Heart right ventricle (tissue), 16 donors: ENCODE measurements around the gene SMIM45.

ENCODE experiments used
- ATAC-seq, 8 donors: fragments of 200-7000 bp; cut with Tn5 transposase; one replicate each; pipeline ENCODE4 v1.9.1; 2020; ENCODE audit warnings: mild to moderate bottlenecking in 8 of 8, moderate library complexity in 8 of 8, moderate number of reproducible peaks in 1 of 8
- DNase-seq, 2 donors: peaks; one replicate each; pipeline ENCODE4 v3.0.0-alpha.2; 2020
- H3K27ac ChIP-seq, 10 donors: fragments of 200-600 bp; sonication (generic) in 2 of 10; one replicate each; pipeline versions ENCODE4 v1.5.0 to v1.8.0; 2020 to 2022; ENCODE audit warnings: mild to moderate bottlenecking in 3 of 10
- H3K27me3 ChIP-seq, 7 donors: fragments of 200-600 bp; one replicate each; pipeline ENCODE4 v1.8.0; 2021 to 2022; ENCODE audit warnings: mild to moderate bottlenecking in 2 of 7
- H3K36me3 ChIP-seq, 9 donors: fragments of 200-600 bp; sonication (generic) in 1 of 9; one replicate each; pipeline versions ENCODE4 v1.5.0 to v1.8.0; 2020 to 2022; ENCODE audit warnings: mild to moderate bottlenecking in 2 of 9
- H3K4me1 ChIP-seq, 9 donors: fragments of 200-600 bp; sonication (generic) in 1 of 9; one replicate each; pipeline versions ENCODE4 v1.5.0 to v1.8.0; 2020 to 2022; ENCODE audit warnings: mild to moderate bottlenecking in 4 of 9
- H3K4me3 ChIP-seq, 10 donors: fragments of 200-600 bp; sonication (generic) in 2 of 10; one replicate each; pipeline versions ENCODE4 v1.5.0 to v1.8.0; 2020 to 2022; ENCODE audit warnings: mild to moderate bottlenecking in 7 of 10, moderate library complexity in 2 of 10
- H3K9me3 ChIP-seq, 11 donors: fragments of 200-600 bp in 10 of 11; sonication (generic) in 2 of 11; one replicate each; pipeline versions ENCODE4 v1.5.0 to v1.8.0; 2013 to 2022; ENCODE audit warnings: mild to moderate bottlenecking in 2 of 11, control low read depth in 1 of 11, moderate library complexity in 1 of 11
- CTCF ChIP-seq, 9 donors: fragments of 200-600 bp; sonication (generic) in 2 of 9; IDR thresholded peaks; one replicate each; pipeline versions ENCODE4 v1.5.0 to v1.8.0; 2021 to 2022; ENCODE audit warnings: antibody characterized with exemption in 9 of 9, mild to moderate bottlenecking in 5 of 9, moderate library complexity in 1 of 9
- WGBS, 2 donors: extraction: QIAGEN DNeasy Blood & Tissue Kit; methylation state at CpG; one replicate each; pipeline ENCODE4 v1.1.7; 2013; ENCODE audit warnings: inconsistent platforms in 1 of 2; 5-methylcytosine and 5-hydroxymethylcytosine counted together
- intact Hi-C, 10 donors: fragments of 100-400 bp; cut with DNase I; formaldehyde crosslinking; loops; one replicate each; pipeline versions ENCODE4 v1.11.1 to v1.14.2; 2022
- donor health status: Arrhythmogenic right ventricular cardiomyopathy.
- donor health status: ischemic (EF 13 %, LVEDD 7.1; RV severe dilation, severe dysfunction).
- donor health status: healthy with polysubstance abuse.
- donor health status: DM: no; HTN: yes; CAD: no.
- donor health status: DM: no; HTN: no; CAD: no.
- donor health status: ischemic (EF 25% LVEDD 6.9; RV normal size, moderate dysfunction).
- donor health status: ischemic (EF 25% LVEDD 5.7; RV mildly dilated, moderate dysfunction).
- donor health status: healthy.
- donor health status: DM: yes; HTN: yes; CAD: no.
- donor health status: Ischemic cardiomyopathy.
- donor health status: ischemic (EF 35%, LVEDD 5.7; RV mildly dilated, moderate dysfunction).
- donor health status: nonischemic (EF 11% LVEDD 7.7; RV severe dilation, severe dysfunction).
- donor health status: DM: yes; HTN: yes; CAD: no.
- donor health status: PGD.
- donor health status: ischemic (EF 29% LVEDD 5.4; RV normal size, mild dysfunction).
- donor health status: nonischemic (EF 23%, LVEDD 6.1; RV moderate dilation, normal function).

Gene SMIM45

GRCh38 chr22:41966607-41967240 is 14.8 kb downstream of the SMIM45 start:
- Histone ChIP-seq H3K4me3 (no peak overlapping the region), H3K27me3 (peaks cover 0 to 19% (median 8%) of the 10 kb centered on the region in 7 donors), H3K9me3 (no peaks in the 10 kb centered on the region), H3K27ac (no peak overlapping the region), H3K4me1 (no peaks in the 10 kb centered on the region), H3K36me3 (no peaks in the 10 kb centered on the region)
- intact Hi-C loops = loop anchor here in 9 of 10 donors (5.0 to 10.0 kb wide), 8 partner anchors 146 to 508 kb away; partner anchors contain the start of gene NFAM1 (in 3 of the 9)
- 35 to 43% methylated on average over 8 of the region's 8 CpGs for WGBS, 2 donors
- ATAC-seq (peak; percentile 16 to 58 (median 40)), DNase-seq (no peak)
- peak in 8 of 9 donors; percentile 22 to 56 (median 37) for TF ChIP-seq CTCF (IDR thresholded peaks at IDR 0.05)

- no peak overlapping the region for H3K27ac ChIP-seq
- no peaks in the 10 kb centered on the region for H3K36me3 ChIP-seq
- no peak overlapping the region for H3K4me3 ChIP-seq
- intact Hi-C loops = loop anchor here in 9 of 10 donors (5.0 to 10.0 kb wide), 8 partner anchors 144 to 506 kb away; partner anchors contain the start of gene NFAM1 (in 3 of the 9)
- no peaks in the 10 kb centered on the region for H3K9me3 ChIP-seq
- no peaks in the 10 kb centered on the region for H3K4me1 ChIP-seq
- no peak for DNase-seq
- ATAC-seq = no peak
- no peak for TF ChIP-seq CTCF (IDR thresholded peaks at IDR 0.05)
- 36 to 39% methylated on average over 9 of the region's 9 CpGs for WGBS, 2 donors
- H3K27me3 ChIP-seq = peaks cover 0 to 38% (median 25%) of the 10 kb centered on the region in 7 donors
Observed at GRCh38 chr22:41968601-41969000, 16.7 kb downstream of the SMIM45 start.

GRCh38 chr22:41969110-41969646 is 17.2 kb downstream of the SMIM45 start, which contains the start of gene SEPTIN3:
Gene SEPTIN3, plus strand, starts transcription at chr22:41969443. Its CDS starts 2,050 bp downstream, at chr22:41971493.
- H3K4me3 ChIP-seq = no peak within 1 kb of the TSS
- peaks cover 0 to 44% (median 30%) of the 10 kb centered on the region in 7 donors for H3K27me3 ChIP-seq
- WGBS, 2 donors = 64 to 66% methylated on average over 8 of the region's 8 CpGs
- ATAC-seq (peak in 1 of 8 donors; percentile 16), DNase-seq (no peak)
- H3K27ac ChIP-seq = no peak within 1 kb of the TSS
- intact Hi-C loops = loop anchor here in 9 of 10 donors (5.0 to 10.0 kb wide), 8 partner anchors 143 to 506 kb away; partner anchors contain the start of gene NFAM1 (in 3 of the 9)
- no peaks in the 10 kb centered on the region for H3K9me3 ChIP-seq
- no peaks in the 10 kb centered on the region for H3K36me3 ChIP-seq
- TF ChIP-seq CTCF (IDR thresholded peaks at IDR 0.05) = no peak
- no peaks in the 10 kb centered on the region for H3K4me1 ChIP-seq

GRCh38 chr22:41970601-41971000 is 18.7 kb downstream of the SMIM45 start:
- DNase-seq = no peak
- ATAC-seq = no peak
- 73 to 83% methylated on average over 2 of the region's 2 CpGs for WGBS, 2 donors
- Histone ChIP-seq H3K9me3 (no peaks in the 10 kb centered on the region), H3K27me3 (peaks cover 0 to 58% (median 43%) of the 10 kb centered on the region in 7 donors), H3K4me1 (no peaks in the 10 kb centered on the region), H3K27ac (no peak overlapping the region), H3K36me3 (no peaks in the 10 kb centered on the region), H3K4me3 (no peak overlapping the region)
- no peak for TF ChIP-seq CTCF (IDR thresholded peaks at IDR 0.05)
- intact Hi-C loops = loop anchor here in 2 of 10 donors (10.0 kb wide), 2 partner anchors 474 to 504 kb away; no protein-coding TSS in a partner anchor
